Measurements from ENCODE around the gene ALG13.
"Not testable (repeated sequence)": the region's sequence is repeated elsewhere in the genome, so short reads cannot be mapped to it uniquely, and the experiment has no call there.

ALG13 gene

DNA sequence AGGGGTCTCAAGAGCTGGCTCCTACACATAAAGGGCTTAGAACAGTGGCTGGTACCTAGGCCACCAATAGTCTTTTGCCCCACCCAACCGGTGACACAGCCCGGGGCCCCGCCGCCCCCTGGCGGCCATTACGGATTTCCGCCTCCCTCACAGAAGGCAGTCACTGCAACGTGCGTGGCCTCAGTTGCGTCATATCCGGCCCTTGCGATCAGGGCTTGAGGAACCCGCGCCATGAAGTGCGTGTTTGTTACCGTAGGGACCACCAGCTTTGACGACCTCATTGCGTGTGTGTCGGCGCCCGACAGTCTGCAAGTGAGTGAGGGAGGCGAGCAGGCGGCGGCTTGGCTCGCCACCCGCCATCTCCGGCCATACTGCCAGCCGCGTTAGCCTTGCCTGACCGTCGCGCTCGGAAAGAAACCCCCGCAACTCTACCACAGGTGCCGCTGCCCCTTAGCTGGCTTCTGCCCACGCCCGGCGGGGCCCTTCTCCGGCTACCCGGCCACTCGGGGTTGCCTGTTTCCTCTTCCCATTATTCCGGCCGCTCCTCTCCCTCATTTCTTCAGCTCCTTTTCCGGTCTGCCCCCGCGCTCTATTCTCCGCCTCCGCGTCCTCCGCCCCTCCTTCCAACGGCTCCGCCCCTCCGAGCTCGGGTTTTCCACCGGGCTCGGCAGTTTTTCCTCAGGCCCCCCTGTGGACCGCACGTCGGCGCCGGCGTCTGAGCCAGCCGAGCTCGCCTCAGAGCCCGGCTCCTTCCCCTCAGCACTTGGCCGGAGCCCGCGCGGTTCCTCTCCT is at the start of gene ALG13:
TSS of gene ALG13 (plus strand) at position 183 of the 792 bp plus-strand sequence. CDS start at position 232, 49 bp downstream.
- peak; percentile 77 for DNase-seq (ENCODE audit: low read depth in 2 of 2)

DNA sequence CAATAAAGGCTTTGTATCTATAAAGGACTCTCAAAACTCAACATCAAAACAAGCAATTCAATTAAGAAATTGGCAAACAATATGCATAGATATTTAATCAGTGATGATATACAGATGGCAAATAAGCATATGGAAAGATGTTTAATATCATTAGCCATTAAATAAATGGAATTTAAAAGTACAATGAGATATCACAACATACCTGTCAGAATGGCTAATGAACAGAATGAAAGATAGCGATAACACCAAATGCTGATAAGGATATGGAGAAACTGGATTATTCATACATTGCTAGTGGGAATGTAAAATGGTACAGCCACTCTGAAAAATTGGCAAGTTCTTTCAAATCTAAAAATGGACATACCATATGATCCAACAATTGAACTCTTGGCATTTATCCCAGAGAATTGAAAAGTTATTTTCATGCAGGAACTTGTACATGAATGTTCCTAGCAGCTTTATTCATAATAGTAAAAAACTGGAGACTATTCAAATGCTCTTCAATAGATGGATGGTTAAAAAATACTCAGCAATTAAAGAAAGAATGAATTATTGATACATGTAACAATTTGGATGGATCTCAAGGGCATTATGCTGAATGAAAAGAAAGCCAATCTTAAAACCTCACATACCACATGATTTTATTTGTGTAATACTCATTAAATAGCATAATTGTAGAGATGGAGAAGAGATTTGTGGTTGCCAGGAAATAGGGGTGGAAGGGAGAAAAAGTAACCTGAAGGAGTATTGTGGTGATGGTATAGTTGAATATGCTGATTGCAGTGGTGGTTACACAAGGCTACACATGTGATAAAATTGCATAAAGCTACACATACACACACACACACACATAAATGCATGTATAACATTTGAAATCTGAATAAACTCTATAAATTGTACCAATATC is 45.9 kb upstream of the ALG13 start:
- DNase-seq (ENCODE audit: low read depth in 2 of 2) = no peak

DNA sequence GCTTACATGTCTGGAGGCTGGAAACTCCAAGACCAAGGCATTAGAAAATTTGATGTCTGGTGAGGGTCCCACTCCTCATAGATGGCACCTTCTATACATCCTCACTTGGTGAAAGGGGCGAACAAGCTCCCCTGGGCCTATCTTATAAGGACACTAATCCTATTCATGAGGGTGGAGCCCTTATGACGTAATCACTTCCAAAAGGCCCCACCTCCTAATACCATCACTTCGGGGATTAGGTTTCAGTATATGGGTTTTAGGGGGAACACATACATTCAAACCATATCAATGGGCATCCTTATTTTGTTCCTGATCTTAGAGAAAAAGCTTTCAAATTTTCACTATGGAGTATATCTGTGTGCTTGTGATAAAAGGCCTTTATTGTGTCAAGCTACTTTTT is 39.0 kb upstream of the ALG13 start:
- DNase-seq (ENCODE audit: low read depth in 2 of 2) = no peak

DNA sequence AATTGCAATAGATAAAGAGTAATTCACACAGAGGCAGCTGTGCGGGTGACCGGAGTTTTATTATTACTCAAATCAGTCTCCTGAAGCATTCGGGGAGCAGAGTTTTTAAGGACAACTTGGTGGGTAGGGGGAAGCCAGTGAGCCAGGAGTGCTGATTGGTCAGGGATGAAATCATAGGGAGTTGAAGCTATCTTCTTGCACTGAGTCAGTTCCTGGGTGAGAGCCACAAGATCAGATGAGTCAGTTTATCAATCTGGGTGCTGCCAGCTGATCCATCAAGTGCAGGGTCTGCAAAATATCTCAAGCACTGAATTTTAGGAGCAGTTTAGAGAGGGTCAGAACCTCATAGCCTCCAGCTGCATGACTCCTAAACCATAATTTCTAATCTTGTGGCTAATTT is 35.8 kb upstream of the ALG13 start:
- DNase-seq (ENCODE audit: low read depth in 2 of 2) = not testable (repeated sequence)

DNA sequence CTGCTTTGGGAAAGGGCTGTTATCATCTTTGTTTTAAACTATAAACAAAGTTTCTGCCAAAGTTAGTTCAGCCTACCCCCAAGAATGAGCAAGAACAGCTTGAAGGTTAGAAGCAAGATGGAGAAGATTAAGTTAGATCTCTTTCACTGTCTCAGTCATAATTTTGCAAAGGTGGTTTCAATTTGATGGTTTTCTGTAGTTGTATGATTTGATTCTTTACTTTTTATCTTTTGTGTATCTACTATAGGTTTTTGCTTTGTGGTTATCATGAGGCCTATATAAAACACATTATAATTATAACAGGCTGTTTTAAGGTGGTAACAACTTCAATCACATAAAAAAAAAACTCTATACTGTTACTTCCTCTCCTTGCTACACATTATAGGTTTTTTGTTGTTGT is 35.4 kb upstream of the ALG13 start:
- no peak for DNase-seq (ENCODE audit: low read depth in 2 of 2)

DNA sequence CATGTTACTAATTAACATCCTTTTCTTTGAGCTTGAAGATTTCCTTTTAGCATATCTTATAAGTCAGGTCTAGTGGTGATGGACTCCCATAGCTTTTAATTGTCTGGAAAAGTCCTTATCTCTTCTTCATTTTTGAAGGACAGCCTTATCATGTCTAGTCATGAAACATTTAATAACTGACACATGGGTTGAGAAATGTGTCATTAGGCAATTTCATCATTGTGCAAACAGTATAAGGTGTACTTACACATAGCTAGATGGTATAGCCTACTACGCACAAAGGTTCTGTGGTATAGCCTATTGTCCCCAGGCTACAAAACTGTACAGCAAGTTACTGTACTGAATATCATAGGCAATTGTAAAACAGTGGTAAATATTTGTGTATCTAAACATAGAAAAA is 34.5 kb upstream of the ALG13 start:
- DNase-seq (ENCODE audit: low read depth in 2 of 2) = no peak

DNA sequence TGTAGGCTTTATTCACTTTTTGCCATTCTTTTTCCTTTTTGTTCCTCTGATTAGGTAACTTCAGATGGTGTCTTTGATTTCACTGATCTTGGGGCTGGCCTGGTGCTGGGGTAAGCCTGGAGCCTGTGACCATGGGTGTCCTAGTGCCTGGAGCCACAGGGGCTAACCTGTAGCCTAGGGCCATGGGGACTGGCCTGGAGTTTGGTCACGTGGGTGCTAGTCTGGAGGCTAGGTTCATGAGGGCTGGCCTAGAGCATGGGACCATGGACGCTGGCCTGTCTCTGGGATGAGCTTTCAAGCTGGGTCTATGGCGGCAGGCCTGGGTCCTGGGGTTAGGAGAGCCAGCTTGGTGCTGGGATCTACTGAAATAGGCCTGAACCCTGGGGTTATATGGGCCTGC is 32.2 kb upstream of the ALG13 start:
- DNase-seq (ENCODE audit: low read depth in 2 of 2) = no peak

DNA sequence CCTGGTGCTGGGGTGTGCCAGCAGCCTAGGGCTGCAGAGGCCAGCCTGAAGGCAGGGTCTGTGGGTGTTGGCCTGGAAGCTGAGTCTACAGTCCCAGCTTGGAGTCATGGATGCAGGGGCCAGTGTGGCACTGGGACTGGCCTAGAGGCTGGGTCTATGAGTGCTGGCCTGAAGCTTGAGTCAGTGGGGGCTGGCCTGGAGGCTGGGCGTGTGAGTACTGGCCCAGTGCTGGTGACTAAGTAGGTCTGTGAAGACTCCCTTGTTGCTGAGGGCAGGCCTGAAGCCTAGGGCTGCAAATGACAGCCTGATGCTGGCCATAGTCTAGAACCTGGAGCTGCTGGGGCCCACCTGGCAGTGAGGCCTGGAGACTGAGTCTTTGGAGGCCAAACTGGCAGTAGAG is 31.3 kb upstream of the ALG13 start:
- no peak for DNase-seq (ENCODE audit: low read depth in 2 of 2)

DNA sequence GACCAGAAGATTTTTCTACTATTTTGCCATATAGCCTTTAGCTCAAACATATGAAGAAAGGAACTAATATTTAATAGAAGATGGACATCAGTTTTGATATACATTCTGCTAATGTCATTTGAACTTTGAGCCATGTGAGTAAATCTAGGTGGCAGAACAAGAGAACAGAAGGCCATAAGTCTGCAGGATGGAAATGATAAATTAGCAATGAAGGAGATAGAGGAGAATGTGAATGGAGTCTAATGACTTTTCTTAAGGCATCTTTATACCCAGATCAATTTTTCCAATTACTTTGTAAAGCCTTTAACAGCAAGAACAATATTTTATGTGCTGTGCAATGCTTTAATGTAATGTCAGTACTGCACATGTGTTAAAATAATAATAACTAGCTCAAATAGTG is 30.1 kb upstream of the ALG13 start:
- DNase-seq (ENCODE audit: low read depth in 2 of 2) = no peak

DNA sequence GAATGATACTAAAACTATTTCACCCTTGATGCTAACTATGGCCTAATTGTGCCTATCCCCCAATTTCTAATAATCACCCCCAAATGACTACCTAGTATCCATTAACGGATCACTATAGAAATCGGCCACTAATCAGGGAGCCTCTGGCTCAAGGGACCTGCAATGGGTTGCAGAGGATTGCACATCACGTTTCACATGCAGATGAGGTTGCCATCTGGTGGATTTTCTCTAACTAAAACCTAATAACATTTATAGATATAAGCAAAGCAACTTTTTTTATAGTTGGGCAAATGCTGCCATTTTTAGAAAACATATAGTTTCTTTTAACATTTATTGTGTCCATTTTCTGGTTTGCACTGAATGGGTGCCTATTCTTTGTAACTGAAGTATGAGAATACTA is 28.3 kb upstream of the ALG13 start:
- no peak for DNase-seq (ENCODE audit: low read depth in 2 of 2)

DNA sequence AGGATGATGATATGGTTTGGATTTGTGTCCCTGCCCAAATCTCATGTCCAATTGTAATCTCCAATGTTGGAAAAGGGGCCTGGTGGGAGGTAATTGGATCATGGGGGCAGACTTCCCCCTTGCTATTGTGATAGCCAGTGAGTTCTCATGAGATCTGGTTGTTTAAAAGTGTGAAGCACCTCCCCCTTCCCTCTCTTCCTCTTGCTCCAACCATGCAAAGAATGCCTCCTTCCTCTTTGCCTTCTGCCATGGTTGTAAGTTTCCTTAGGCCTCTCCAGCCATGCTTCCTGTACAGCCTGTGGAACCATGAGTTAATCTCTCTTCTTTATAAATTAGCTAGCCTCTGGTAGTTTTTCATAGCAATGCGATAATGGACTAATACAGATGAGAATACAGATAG is 19.7 kb upstream of the ALG13 start:
- no peak for DNase-seq (ENCODE audit: low read depth in 2 of 2)

DNA sequence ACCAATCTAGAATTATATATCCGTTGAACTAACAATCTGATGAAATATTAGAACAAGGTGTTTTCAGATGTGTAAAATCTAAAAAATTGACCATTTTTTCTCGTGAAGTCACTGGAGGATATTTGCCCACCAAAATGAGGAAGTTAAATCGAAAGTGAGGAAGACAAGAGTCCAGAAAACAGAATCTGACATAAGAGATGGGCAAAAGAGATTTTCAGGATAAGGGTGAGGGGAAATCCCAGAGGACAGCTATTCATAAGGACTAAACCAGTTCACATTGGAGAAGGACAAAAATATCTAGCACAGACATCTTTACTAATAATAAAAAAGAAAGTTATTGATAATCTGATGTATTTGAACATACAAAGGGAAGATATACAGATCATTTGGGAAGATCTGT is 18.7 kb upstream of the ALG13 start:
- no peak for DNase-seq (ENCODE audit: low read depth in 2 of 2)

DNA sequence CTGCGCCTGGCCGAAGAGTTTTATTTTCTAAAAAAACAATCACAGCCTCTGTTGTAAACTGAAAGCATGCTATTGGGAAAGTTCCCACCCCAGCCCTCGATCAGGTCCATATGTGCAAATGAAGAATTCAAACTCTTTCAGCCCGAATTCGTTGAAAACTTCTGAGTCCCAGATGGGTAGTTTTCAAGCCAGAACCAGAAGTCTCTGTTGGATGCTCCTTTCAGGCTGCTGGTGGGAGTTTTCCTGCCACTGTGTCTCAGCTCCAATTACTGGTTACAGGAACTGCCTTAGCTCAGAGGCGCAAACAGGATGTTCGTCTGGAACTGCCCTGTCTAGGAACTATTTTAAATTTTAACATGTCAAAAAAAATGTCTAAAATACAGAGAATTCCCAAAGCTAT is 9.3 kb upstream of the ALG13 start:
- peak in 1 of 2 experiments; percentile 2 for DNase-seq (ENCODE audit: low read depth in 2 of 2)

DNA sequence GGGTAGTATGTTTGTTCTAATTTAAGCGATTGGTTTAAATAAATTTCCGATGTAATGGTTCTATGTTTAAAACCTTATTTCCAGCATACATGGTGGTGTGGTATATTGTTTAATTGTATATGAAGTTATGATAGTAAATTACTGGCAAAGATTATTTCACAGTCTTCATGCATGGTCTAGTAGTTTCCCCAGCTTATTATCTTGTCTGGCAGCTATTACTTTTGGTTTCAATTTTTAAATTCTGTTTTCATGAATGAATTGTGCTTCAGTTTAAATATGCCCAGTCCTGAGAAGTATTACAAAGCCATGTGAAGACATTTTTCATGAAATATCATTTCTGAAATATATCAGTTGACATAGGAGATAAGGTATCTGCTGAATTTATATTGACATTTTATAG is 6.3 kb downstream of the ALG13 start:
- DNase-seq (ENCODE audit: low read depth in 2 of 2) = no peak

DNA sequence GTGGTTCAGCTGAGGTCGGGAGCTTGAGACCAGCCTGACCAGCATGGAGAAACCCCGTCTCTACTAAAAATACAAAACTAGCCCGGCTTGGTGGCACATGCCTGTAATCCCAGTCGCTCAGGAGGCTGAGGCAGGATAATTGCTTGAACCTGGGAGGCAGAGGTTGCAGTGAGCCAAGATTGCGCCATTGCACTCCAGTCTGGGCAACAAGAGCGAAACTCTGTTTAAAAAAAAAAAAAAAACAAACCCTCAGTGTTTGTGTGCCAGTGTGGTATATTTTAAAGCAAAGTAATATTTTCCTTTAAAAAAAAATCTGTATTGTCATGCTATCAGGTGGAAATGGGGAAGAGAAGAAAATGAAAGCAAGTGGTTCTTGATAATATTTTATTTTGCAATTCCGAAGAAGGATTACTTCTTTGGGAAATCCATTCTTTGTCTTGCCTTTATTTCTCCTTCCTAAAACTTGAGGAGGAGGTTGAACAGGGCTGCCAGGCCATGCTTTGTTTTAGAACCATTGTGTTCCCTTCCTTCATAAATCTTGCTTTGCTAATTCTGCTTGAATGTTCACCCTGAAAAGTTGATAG is 14.4 kb downstream of the ALG13 start:
- no peak for DNase-seq (ENCODE audit: low read depth in 2 of 2)

DNA sequence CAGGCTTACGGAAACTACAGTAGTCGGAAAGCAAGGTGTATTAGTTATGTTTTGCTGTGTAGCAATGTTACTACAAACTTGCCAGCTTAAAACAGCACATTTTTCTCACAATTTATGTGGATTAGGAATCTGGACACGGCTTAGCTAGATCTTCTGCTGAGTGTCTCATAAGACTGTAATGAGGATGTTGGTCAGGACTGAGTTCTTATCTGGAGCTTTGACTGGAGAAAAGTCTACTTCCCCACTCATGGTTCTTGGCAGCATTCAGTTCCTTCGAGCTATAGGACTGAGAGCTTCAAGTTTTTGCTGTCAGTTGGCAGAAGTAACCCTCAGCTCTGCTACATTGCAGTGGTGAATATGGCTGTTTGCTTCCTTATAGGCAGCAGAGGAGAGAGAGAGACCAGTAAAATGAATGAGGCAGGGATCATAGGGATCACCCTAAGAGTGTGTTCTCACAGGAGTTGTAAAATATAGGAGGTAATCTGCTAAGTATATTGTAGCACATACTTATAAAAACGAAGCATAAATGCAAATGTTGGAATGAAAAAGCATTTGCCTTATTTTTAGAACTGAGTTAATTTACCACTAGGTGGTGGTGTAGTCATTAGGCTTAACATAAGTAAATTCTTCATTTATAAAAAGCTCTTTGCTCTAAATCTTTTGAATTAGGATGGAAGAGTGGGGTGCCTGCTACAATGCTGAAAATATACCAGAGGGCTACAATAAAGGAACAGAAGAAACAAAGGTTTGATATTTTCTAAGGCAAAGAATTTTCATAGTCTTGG is 38.6 kb downstream of the ALG13 start:
- DNase-seq (ENCODE audit: low read depth in 2 of 2) = no peak

DNA sequence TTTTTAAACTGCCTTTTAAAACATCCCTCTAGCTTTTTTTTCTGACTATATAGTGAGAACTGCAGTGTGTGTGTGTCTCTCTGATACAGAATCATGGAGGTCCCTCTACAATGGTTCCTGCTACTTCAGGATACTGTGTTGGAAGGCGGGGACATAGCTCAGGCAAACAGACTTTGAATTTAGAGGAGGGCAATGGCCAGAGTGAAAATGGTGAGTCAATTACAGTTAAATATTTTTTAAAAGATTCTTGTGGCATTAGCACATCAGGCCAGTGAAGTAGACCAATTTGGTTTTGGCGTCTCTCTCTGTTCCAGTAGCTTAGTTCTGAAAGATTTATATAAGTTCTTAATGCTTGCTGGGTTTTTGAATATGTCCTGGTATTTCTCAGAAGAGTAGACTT is 47.1 kb downstream of the ALG13 start:
- DNase-seq (ENCODE audit: low read depth in 2 of 2) = no peak

DNA sequence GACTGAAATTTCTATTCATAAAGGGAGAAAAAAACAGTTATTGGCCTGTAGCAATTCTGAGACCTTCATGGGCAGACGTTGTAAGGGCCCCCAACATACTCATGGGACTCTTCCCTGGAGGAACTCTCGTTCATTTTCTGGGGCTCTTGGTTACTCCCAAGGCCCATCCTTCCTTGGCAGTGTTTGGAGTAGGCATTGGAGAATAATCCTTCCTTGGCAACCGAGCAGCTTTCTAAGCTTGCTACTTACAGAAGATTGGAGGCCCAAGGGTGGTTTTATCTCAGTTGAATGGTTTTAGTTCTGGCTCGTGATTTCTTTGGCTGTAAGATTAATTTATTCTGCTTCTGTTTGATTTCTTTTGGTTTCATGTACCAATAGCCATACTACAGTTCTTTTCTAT is 50.4 kb downstream of the ALG13 start:
- DNase-seq (ENCODE audit: low read depth in 2 of 2) = no peak

DNA sequence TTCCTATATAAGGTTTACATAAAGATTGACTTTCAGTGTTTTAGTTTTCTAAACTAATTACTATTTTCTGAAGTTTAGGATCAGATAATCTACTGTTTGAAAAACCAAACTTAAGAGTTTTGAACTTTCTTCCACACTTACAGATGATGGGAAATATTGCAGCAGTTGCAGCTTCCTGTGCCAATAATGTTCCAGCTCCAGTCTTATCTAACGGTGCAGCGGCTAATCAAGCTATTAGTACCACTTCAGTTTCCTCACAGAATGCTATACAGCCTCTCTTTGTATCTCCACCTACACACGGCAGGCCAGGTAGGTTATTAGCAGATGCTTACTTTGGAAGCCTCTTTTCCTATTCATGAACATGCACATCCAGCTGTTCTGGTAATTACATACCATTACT is 55.6 kb downstream of the ALG13 start:
- no peak for DNase-seq (ENCODE audit: low read depth in 2 of 2)

DNA sequence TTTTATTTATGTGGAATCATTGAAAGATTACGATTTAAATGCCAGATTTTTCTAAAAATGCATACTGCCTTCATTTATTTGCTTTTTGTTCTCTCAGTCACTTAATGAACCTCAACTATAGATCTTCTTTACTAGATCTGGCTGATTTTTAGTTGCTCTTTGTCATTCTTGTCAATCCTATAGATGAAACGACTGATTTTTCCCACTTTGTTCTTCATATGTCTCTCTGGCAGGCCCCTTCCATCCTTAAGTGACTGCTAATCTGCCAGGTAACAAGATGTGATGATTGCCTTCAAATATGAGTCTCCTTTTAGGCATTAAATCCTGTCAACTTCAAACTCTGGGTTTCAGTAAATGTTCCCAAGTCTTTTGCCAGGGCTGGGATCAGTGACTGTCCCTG is 61.0 kb downstream of the ALG13 start:
- no peak for DNase-seq (ENCODE audit: low read depth in 2 of 2)

DNA sequence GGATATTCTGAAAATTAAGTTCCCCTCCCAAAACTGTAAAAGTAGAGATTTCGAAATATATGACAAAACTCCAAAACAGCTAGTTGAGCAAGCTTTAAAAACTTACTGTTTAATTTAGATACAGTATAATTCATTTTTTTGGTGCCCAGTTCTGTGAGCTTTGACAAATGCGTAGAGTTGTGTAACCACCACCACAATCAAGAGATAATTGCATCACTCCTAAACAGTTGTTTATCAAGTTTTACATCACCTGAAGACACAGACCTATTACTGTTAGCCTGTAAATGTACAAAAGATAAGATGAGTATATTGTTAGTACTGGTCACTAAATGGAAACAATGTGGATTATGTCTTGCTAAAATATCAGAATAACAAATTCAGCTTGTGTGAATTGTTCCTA is 62.3 kb downstream of the ALG13 start:
- DNase-seq (ENCODE audit: low read depth in 2 of 2) = no peak

DNA sequence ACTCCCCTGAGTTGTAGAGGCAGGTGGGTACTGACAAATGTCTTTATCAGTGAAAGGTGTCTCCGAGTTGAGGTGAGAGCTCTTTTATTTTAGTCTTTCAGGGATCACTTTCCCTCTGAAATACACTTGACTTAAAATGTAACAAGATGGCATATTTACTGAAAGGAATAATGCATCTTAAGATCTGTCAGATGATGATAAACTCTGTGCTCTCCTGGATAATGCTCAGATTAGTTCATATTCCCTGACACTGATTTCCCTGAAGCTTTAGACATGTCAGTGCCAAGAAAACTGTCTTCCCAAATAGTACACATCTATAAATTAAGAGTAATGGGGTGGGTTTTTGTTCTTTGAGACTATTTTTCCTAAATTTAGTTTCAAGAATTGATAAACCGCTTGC is 75.5 kb downstream of the ALG13 start:
- DNase-seq (ENCODE audit: low read depth in 2 of 2) = no peak

Data from fibroblast of skin of left quadriceps (primary cell).